Glomerular endothelial cell (primary cell): ENCODE data around the gene CKAP2. TPM values are rescaled to one million over a fixed set of nuclear protein-coding genes. Genes with fewer than 3 reads are reported as not detected.

Source experiments
- total RNA-seq: library from RNA; depleted of rRNA; stranded (reverse); fragments of >200 nt; gene quantifications from 2 replicates; pipeline ENCODE4 v1.2.3, GENCODE V29; 2015

CKAP2 gene
- total RNA-seq, 1 donor from 2014 or later: 25.1 TPM

Other genes with a start within 250 kb of the CKAP2 start
- gene THSD1, start 49.3 kb upstream of the CKAP2 start, total RNA-seq: 26.4 and 39.4 TPM in 2 replicates
- 25.4 and 31.1 TPM in 2 replicates for gene VPS36, start 4.8 kb upstream of the CKAP2 start, total RNA-seq
- 0.78 and 6.0 TPM in 2 replicates for gene HNRNPA1L2, start 187.0 kb downstream of the CKAP2 start, total RNA-seq
- 39.7 and 54.0 TPM in 2 replicates for gene SUGT1, start 197.4 kb downstream of the CKAP2 start, total RNA-seq